ENCODE measurements around the gene TCF7L2.

The TCF7L2 gene

DNA sequence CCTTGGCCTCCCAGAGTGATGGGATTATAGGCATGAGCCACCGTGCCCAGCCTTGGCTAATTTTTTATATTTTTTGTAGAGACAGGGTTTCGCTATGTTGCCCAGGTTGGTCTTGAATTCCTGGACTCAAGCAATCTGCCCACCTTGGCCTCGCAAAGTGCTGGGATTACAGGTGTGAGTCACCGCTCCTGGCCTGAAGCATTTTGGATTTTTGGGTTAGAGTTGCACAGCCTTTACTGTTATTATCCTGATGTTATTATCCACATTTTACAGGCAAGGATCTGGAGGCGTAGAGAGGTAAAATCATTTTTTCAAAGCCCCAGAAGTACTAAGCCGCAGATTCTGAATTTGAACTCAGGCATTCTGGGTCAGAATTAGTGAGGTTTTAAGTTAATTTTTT lies 75.4 kb downstream of the TCF7L2 start:
- DNase-seq = no peak

DNA sequence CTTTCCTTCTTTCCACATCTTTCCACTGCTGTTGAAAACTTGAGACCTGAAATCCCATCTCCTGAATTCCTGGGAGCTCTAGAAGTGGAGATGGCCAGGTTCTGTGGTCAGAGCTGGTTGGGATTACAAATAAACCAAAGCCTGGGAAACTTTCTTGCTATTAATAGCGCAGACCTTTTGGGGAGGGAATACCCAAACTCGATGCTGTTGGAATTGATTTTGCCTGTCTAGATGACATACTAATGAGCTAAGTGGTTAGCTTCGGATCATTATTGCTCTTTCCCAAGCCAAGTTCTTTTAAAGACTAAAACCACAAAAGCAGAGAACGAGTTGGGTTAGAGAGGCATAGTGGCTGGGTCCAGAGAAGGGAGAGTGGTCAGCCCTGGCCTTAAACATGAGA lies 76.6 kb downstream of the TCF7L2 start:
- DNase-seq = no peak

DNA sequence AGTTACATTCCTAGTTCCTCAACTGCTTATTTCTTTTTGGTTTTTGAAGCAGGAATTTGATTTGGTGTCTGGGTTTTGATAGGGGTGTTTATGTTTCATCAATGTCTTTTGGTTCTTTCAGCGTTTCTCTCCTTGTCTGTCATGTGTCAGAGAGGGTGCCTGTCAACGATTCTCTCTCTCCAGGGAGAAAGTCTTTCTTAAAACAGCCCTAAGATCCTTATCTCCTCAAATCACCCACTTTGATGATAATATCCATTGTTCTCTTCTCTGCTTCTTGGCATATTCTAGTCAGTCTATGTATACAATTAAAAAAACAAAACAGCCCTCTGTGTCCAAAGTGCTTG lies 77.2 kb downstream of the TCF7L2 start:
- no peak for DNase-seq

DNA sequence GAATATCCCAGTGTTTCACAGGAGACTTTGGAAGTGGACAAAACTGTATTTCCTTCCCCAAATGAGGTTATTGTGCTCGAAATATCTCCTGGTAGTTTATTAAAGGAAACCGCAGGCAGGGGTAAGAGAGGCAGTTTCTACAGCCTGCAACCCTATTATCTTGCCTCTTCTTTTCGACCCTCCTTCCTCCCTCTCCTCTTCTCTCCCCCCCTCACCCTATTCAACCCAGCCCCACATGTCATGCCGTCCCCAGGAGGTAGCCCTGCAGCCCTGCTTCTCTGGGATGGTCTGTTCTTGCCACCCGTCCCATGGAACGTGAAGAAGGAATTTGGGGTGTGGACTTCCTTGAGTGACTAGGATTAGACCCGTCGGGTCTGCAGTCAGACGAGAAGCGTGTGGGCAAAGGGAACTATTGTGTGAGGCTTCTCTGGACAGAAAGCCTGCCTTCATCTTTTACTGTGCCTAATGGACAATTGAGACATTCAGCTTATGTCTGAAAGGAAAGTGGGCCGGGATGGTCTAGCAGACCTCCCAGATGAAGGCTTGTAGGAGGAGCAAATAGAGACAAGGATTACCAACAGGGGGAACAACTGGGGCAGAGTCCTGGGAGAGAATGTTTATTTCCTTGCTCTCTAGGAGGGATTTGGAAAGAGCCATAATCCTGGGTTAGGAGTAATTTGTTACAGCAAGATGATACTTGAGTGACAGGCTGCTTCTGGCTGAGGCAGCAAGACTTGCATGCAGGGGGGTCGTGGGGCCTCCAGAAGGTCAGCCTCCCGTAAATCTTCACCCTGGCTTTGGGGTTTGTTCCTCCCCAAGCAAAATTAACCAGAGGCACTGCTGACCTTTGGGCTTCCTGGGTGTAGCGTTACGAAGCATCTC lies 77.8 kb downstream of the TCF7L2 start:
- peak; percentile 83 for DNase-seq

DNA sequence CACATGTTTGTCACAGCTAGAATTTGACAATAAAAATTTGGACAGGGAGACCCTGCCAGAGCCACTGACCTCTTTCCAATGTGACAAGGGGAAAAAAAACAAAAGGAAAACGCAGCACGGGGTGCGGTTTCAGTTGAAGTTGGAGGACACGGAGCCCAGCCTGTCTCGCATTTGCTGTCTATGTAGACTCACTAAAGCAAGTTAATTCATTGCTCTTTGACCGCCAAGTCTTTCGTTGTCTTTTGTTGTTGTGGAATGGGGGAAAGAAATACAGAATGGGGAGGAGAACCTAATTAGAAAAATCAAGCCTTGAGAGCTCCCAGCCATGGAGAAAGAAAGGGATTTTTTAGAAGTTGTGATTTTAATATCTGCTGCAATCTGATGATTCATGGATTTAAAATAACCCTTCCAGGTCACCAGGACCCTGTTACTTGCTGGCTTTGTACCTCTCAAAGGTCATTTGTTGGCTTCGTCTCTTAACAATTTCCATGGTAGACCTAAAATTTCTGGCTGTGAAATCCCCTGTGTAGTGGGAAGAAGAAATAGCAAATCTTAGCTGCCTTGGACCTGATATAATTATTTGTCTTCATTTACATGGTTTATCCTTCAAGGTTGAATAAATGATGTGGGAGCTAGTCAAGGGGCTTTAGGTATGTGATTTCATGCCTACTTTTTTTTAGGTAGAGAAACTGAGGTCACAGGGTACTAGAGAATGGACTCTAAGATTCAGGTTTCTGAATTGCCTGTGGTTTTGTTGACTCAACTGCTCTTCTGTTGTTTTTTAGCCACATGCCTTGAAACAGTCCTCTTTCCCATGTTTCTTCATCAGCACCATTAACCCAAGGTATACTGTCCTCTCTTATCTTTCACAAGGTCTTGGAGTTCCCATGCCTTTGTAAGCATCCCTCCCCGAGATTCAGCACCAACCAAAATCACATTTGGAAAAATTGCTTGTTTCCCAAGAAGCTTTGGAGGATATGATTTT lies 78.7 kb downstream of the TCF7L2 start:
- DNase-seq = peak; percentile 80

DNA sequence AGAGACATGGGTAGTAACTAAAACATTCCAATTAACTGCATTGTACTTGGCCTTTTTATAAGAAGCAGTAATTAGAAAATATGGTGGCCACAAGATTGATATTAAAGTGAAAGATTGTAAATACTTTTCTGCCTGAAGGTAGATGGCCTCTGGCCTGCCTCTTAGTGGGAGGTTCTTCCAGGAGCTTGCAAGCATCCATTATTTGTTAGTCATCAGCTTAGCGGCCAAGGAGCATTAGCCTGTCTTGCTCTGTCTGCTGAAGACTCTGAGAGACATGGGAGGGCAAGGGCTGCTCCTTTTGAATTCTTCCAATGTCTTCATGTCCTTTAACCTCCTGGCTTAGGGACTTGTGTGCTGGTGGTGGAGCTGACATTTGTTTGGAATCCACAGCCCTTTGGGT lies 80.4 kb downstream of the TCF7L2 start:
- DNase-seq = no peak

DNA sequence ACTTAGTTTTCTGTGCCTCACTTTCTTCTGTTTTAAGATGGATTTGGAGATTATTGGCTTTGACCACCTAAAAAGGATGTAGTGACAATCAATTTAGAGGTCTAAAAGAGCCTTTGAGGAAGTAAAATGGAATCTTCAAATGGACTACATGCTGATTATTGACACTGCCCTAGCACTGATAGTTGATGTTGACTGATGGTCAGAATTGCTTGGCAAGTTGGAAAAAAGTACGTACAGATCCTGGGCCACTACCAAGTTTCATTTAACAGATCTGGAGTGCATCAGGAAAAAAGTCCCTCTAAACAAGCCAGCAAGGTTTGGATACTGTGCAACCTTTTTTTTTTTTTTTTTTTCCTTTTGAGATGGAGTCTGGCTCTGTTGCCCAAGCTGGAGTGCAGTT lies 81.1 kb downstream of the TCF7L2 start:
- no peak for DNase-seq

DNA sequence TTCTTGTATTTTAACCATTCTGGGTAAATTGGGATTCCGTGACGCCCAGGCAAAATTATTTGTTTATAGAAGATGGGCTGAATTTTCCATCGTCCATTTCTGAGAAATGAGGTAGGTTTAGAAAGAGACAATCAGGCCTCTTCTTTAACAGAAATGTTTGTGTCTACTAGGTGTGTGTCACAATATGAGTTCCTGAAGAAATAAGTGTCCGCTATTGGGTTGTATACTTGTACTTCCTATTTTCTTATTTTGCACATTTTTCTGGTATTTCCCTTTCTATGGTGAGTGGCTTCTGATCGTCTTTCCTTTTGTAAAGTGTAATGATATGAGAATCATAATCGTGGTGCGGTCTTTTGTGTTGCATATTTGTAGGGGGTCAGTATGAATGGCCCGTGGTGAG lies 83.9 kb downstream of the TCF7L2 start:
- no peak for DNase-seq

DNA sequence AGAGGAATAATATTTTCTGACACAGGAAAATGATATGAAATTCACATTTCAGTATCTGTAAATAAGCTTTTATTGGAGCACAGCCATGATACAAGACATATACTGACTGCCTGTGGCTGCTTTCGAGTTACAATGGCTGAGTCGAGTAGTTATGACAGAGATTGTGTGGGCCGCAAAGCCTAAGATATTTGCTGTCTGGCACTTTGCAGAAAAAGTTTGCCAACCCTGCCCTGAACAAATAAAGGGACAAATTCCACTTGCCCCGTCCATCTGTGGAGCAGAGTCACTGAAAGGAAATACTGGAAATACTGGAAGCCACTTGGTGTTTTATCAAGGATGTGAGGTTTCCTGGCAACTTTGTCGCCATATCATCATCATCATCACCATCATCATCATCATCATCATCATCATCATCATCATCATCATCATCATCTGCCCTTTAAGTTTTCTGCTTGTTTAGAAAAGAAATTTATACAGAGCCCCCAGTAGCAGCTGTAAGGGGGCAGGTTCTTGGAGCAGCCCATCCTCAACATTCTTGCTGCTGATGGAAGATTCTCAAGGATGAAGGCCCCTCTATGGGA lies 85.8 kb downstream of the TCF7L2 start:
- no peak for DNase-seq

DNA sequence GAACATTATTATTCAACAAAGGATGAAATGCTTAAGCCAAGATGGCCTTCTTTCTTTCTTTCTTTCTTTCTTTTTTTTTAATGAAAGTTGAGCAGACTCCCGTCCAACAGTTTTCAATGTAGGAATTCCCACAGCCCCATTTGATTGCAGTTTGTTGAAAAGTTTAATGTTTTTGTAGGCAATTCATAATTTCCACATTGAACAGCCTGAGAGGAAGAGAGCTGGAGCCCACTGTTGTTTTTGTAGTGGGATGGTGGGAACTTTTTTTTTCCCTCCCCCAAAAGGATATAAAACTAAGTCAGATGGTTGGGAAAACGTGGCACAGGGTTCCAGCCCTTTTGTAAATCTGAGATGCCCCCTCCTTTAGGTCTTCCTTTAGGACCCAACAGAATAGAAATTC lies 86.6 kb downstream of the TCF7L2 start:
- no peak for DNase-seq

DNA sequence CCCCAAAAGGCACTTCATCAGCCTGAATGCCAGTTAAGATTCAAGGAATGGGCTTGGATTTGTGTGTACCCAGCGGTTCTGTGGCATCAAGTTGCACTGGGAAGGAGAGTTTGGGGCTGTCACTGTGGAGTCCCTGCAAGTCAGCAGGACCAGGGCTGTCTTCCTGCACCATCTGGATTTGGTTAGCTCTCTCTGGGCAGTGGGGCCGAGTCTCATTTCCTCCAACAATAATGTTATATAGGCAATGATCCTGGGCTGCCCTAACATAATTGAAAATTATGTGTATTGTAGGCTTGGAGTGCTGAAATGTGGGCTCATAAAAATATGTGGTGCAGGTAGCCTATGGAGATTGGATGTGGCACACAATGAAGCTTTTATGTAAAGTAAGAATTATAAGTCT lies 87.2 kb downstream of the TCF7L2 start:
- DNase-seq = no peak

DNA sequence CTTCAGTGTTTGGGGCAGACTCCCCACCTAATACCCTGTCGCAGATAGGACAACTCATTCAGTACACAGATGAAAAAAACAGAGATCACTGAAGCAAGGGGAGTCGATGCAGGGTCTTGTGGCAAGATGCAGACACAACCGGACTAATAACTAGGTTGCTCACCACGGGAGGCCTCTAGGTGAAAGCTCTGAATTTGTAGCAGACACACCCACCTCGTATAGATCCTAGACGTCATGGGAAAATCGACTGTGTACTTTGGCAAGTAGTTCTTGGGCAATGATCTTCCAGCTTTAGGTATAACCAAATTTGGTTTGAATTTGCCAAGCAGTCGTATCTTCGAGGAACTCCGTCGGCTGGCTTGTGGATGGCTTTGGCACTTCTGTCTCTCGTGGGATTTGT lies 88.1 kb downstream of the TCF7L2 start:
- no peak for DNase-seq

DNA sequence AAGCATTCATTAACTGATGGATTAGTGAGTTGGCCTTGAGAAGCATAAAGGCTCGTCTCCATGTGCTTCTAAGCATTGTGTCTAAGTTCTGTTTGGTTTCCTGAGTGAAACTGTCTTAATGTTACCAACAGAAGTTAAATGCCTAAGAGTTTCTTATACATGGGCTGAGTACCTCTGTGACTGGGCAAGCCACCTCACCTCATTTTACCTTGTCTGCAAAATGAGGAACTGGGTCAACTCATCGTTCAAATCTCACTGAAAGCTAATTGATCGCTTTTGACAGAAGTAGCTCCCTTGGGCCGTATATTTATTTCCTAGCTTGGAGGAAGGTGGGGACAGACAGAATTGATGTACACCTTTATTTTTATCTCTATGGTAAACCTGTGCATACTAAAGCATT lies 88.9 kb downstream of the TCF7L2 start:
- no peak for DNase-seq

DNA sequence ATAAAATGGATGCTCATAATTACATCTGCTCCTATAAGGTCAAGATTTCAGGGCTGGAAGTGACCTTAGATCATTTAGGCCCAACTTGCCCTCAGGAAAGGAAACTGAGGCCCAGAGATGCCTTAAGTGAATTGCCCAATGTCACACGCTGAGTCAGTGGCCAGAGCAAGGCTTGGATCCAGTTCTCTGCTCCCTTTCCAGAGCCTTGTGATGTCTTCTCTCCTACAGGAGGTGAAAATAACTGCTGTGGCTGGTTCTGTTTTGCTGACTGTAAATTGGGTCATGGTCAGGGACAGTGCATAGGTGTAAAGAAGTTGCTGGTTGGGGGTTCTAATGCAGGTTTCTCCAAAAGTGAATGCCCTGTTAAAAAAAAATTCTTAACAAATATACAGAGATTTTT lies 91.3 kb downstream of the TCF7L2 start:
- no peak for DNase-seq

DNA sequence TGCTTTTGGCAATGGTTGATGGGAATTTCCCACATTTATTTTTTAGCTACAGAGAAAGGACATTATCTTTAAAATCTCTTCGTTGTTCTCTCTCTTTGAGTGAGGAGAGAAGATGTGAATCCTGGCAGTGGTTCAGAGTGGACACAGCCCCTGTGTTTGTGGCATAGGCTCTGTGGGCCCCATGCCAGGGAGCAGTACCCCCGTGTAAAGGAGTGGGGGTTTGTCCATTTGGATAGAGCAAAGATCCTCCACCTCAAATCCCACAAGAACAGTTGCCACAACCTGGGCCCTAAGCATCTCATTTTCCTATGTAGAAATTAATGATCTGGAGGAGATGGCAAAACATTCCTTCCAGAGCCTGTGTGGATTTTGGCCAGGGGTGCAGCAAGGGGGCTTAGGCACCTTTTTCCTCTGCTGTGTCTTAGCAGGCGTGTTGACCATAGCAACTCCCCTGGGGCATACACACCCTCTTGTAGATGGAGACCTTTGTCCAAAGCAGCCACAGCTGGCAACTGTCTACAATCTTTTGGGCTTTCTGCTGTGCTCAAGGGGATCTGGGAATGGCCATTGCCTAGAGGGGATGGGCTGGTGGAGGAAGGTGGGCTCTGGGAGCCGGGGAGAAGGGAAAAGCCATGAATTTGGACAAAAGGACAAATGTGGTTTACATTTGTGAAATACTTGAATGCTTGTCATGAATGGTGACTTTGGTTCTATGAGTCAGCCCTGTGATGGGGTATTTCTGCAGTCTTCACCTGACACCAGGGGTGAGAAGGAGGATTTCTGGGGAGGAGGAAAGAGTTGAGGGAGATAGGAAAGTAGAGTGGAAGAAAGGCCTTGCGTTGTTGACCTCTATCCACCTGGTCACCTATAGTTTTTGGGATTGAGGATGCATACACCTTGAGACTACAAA lies 92.0 kb downstream of the TCF7L2 start:
- DNase-seq = no peak

DNA sequence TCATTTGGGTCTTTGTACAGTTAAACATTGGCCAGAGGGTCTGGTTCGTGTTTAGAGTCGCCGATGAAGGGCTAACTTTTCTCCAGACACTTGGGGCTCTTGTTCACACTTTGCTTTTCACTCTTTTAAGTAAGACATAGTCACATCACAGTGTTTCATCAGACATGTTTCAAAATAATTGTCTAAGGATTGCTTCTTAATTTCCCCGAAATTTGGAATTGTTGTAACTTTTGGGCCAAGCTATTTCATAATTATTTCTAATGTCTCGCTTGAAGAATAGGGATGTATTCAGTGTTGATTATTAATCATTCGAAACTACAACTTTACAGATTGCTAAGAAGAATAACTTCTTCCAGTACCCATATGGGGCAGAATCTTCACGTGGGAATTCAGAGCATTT lies 92.8 kb downstream of the TCF7L2 start:
- no peak for DNase-seq

DNA sequence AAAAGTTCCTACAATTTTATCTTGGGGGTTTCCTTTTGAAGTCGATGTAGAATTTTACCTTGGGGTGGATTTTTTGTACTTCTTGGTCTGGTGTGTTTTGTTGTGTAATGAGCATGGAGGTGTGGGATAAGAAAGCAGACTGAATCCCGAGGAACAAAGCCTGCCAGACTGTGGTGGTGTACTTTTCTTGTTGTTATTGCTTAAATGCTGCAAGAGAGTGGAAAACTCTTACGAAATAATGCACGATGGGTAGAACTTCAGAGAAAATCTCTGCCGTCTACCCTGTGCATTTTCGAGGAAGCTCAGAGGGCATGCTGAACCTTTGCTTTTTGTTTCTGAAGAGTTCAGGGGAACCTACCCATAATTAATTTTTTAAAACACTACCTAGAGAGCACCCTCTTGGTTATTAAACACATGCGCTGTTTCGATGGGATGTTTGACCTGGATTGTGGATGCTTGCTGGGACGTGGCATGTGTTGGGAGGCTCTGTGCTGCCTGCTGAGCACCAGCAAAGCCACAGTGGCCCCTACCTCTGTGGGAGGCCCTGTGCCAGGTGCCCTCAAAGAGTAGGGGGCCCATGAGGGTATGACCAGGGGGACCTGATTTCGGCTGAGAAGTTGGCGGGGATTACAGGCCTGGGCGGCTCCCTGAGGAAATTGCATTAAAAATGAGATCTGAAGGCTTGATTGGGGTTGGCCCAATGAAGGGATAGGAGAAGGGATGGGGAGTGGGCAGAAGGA lies 94.1 kb downstream of the TCF7L2 start:
- no peak for DNase-seq

DNA sequence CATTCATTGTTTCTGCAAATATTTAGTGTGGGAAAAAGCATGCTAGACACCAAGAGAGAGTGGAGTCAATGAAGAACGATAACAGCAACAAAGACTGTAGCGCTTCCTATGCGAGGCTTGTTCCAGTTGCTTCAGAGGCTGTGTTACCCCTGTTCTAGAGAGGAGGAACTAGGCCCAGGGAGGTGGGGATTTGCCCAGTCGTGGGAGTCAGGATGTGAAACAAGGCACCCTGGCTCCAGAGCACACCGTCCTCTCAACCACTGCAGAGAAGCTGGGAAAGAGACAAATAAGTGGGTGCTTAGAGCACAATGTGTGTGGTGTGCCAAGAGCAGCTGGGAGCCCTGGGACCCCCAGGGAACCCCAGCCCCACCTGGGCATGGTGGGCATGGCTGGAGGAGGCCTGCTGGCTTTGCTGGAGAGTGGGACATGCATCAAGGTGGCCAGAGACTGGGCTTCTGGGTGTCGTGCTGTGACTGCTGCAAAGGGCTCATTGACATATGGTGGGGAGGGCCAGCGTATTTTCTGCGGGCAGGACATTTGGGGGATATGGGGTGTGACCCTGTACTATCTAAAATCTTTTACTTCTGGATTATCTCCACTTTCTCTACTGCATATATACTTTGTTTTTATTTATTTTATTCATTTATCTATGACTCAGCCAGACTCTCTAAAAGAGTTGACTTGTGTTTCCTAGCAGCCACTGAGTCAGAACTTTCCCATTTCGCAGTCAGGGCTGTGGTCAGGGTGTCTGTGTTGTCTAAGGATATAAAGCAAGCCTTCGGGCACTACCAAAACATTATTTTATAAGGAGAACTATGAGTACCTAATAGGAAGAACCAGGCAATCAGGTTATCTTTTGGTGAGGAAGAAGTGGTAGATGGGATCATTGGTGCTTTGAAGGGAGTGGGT lies 95.4 kb downstream of the TCF7L2 start:
- DNase-seq = no peak

DNA sequence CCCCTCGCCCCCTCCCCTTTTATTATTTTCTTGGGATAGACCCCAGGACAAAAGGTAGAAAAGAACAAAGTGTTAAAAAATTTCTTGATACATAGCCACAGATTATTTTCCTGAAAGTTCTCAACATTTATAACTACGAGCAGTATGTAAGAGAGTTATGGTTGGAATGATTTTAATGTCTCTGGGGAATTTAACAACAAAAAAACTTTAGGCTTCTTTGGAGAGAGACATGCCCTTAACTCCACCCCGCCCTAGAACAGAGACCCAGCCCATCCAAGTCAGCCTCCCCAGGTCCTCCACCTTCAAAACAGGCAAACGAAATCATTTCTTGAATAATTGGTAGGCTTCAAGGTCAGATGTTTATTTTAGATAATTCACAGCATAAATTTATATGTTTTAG lies 97.1 kb downstream of the TCF7L2 start:
- DNase-seq = no peak

DNA sequence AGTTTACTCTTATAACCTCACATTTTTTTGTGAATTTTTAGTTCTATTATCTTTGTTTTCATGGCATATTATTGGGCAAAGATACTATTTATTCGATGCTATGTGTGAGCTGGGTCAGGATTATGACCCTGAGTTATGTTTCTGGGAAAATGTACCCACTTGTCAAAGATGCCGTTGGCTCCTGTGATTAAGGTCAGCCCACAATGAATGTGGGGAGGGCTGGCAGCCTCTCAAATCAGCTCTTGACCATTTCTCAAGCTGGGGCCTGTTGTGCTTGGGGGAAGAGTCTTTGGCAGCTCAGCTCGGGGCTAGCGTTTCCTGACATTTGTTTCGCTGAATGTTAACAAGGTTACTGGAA lies 97.5 kb downstream of the TCF7L2 start:
- no peak for DNase-seq

Data from retina (tissue), 1 donor.